ENCODE results near the gene UBE2E2.

DNA sequence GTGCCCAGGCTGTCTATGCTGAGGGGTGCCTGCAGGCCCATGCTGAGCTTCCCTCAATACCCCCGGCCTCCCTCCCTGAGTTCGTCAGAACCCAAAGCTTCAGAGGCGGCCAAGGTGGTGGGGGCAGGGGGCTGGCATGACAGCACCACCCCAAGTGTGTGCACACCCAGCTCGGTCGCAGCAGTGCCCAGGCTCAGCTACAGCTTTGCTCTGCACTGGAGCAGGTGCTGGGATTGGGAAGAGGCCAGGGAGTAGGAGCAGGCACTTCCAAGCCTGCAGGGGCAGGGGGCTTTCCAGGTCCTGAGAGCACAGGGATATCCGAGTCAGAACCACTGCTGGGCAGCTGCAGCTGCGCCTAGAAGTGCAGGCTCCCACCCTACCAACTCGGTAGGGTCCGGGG, 283.9 kb downstream of the UBE2E2 start:
- TF ChIP-seq, protein P1, sequence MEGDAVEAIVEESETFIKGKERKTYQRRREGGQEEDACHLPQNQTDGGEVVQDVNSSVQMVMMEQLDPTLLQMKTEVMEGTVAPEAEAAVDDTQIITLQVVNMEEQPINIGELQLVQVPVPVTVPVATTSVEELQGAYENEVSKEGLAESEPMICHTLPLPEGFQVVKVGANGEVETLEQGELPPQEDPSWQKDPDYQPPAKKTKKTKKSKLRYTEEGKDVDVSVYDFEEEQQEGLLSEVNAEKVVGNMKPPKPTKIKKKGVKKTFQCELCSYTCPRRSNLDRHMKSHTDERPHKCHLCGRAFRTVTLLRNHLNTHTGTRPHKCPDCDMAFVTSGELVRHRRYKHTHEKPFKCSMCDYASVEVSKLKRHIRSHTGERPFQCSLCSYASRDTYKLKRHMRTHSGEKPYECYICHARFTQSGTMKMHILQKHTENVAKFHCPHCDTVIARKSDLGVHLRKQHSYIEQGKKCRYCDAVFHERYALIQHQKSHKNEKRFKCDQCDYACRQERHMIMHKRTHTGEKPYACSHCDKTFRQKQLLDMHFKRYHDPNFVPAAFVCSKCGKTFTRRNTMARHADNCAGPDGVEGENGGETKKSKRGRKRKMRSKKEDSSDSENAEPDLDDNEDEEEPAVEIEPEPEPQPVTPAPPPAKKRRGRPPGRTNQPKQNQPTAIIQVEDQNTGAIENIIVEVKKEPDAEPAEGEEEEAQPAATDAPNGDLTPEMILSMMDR (IDR thresholded peaks at IDR 0.05; ENCODE audit: borderline replicate concordance, extremely low read depth, low read length, poor library complexity, severe bottlenecking) = no peak
- no peak for TF ChIP-seq EZH2 (IDR thresholded peaks at IDR 0.05; ENCODE audit: borderline replicate concordance, low read depth, low read length, severe bottlenecking)
